ENCODE measurements around the gene FOXP1.

GRCh38 chr3:70919661-70920060, 663.9 kb downstream of the FOXP1 start:
- TF ChIP-seq, protein P1, sequence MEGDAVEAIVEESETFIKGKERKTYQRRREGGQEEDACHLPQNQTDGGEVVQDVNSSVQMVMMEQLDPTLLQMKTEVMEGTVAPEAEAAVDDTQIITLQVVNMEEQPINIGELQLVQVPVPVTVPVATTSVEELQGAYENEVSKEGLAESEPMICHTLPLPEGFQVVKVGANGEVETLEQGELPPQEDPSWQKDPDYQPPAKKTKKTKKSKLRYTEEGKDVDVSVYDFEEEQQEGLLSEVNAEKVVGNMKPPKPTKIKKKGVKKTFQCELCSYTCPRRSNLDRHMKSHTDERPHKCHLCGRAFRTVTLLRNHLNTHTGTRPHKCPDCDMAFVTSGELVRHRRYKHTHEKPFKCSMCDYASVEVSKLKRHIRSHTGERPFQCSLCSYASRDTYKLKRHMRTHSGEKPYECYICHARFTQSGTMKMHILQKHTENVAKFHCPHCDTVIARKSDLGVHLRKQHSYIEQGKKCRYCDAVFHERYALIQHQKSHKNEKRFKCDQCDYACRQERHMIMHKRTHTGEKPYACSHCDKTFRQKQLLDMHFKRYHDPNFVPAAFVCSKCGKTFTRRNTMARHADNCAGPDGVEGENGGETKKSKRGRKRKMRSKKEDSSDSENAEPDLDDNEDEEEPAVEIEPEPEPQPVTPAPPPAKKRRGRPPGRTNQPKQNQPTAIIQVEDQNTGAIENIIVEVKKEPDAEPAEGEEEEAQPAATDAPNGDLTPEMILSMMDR (optimal IDR thresholded peaks at IDR 0.05 in 1 of 3, IDR thresholded peaks at IDR 0.05 in 1 of 3, conservative IDR thresholded peaks at IDR 0.05 in 1 of 3; ENCODE audit: extremely low read depth in 1 of 3, insufficient read depth in 2 of 3, low read length in 3 of 3) = no peak
- no peak for TF ChIP-seq EZH2 (IDR thresholded peaks at IDR 0.05; ENCODE audit: low read length)

Measured in keratinocyte (primary cell).